GM20000 (cell line): Measurements from ENCODE around the gene KARS1.

Experiments used
- DNase-seq: peaks from one replicate; pipeline ENCODE4 v3.0.0; 2012; ENCODE audit warnings: low spot score
- TF ChIP-seq, protein P1 (sequence below): IDR thresholded peaks from 2 replicates; pipeline ENCODE4 v1.5.1; 2012; ENCODE audit warnings: mild to moderate bottlenecking, control low read depth; ENCODE audit errors: extremely low read depth, missing control alignments

The KARS1 gene

DNA sequence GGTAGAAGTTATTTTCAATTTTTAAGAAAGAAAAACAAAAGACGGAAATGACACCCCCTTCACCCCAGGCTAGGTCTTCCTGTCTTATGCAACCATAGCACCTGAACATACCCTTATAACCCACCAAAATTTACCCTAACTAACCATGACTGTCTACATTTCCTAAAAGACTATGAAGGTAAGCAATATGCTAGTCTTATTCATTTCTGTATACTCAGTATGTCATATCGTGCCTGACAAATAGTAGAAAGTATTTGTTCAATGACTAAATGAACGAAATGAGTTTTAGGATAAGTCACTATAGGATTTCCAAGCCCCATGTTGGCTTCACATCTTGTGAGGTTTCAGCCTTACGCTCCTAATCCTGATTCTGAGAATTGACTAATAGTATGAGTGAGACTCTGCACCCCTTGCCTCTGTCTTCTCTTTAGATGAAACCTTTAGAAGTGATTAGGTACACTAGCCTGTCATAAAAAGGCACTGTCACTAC is 30.9 kb downstream of the KARS1 start:
- TF ChIP-seq, protein P1, sequence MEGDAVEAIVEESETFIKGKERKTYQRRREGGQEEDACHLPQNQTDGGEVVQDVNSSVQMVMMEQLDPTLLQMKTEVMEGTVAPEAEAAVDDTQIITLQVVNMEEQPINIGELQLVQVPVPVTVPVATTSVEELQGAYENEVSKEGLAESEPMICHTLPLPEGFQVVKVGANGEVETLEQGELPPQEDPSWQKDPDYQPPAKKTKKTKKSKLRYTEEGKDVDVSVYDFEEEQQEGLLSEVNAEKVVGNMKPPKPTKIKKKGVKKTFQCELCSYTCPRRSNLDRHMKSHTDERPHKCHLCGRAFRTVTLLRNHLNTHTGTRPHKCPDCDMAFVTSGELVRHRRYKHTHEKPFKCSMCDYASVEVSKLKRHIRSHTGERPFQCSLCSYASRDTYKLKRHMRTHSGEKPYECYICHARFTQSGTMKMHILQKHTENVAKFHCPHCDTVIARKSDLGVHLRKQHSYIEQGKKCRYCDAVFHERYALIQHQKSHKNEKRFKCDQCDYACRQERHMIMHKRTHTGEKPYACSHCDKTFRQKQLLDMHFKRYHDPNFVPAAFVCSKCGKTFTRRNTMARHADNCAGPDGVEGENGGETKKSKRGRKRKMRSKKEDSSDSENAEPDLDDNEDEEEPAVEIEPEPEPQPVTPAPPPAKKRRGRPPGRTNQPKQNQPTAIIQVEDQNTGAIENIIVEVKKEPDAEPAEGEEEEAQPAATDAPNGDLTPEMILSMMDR, result no peak
- no peak for DNase-seq

DNA sequence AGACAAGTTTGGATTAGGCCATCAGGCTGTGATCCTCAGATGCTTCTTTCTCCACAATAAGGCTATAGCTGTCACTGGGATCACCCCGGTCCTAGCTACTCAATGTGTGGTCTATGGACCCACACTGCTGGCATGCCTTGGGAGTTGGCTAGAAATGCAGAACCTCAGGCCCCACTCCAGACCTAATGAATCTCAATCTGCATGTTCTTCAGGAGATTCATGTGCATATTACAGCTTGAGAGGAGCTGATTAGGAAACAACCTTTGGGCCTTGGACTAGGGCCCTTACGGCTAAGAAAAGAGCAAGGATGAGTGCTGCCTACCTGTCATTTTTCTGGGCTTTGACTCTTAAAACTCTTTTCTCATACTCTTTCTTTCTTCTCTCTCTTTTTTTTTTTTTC is 31.8 kb downstream of the KARS1 start:
- TF ChIP-seq, protein P1, result no peak
- DNase-seq, result no peak

DNA sequence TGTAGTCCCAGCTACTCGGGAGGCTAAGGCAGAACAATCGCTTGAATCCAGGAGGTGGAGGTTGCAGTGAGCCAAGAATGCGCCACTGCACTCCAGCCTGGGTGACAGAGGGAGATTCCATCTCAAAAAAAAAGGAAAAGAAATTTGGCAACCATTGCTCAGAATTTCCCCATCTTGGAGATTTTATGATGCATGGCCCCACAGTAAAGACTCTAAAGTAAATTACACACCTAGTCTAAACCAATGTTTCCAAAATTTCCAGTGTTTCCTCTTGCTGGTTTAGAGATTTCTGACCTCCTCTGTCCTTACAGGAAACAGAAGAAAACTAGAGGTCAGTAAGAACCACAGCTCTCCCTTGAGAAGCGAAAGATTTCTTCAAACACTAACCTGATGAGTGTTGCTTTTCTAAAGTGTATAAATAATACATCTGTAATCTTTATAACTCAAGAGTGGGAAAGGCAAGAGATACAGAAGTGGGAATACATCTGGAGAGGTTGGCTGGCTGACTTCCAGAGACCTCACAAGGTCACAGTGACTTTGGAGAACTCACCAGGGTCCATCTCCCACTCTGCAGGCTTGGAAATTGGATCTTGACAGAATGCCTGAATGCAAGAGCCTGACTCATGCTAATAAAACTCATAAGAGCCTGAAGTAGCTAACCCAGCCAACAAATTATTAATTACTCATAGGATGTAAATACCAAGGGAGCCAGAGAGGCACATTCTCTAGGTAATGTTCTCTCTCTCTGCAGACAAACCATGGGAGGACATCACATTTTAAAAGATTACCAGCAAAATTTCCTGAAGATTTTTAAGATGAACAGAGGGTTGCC is 33.2 kb downstream of the KARS1 start:
- no peak for DNase-seq
- TF ChIP-seq, protein P1, result no peak

DNA sequence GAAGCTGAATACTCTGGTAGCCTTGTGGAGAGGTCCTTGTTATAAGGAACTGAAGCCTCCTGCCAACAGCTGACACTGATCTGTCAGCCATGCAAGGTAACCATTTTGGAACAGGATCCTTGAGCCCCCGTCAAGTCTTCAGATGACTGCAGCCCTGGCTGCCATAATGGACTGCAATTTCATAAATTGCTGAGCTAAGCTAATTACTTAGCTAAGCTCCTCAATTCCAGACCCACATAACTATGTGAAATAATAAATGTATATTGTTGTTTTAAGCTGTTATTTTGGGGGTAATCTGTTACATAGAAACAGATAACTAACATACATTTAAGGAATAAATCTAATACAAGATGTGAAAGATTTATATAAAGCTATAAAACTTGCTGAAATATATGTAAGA is 41.0 kb downstream of the KARS1 start:
- TF ChIP-seq, protein P1, result no peak
- DNase-seq, result no peak

DNA sequence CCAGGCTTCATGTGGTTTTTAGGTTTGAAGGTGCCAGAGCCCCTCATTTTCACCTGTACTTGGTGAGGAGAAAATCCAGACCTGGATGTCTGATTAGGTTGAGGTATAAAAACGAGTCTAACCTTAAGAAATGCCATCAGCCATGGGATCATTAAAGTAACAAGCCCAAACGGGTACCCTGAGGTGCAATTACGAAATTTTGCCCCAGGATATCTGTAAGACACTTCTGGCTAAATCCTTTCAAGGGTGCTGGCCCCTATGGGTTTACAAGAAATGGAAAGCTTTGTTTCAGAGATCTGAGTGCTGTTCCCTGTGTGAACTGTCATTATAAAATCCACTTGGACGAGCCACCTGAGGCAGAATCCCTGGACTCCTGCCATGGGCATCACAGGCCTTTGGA is 44.2 kb downstream of the KARS1 start:
- no peak for DNase-seq
- TF ChIP-seq, protein P1, result no peak

DNA sequence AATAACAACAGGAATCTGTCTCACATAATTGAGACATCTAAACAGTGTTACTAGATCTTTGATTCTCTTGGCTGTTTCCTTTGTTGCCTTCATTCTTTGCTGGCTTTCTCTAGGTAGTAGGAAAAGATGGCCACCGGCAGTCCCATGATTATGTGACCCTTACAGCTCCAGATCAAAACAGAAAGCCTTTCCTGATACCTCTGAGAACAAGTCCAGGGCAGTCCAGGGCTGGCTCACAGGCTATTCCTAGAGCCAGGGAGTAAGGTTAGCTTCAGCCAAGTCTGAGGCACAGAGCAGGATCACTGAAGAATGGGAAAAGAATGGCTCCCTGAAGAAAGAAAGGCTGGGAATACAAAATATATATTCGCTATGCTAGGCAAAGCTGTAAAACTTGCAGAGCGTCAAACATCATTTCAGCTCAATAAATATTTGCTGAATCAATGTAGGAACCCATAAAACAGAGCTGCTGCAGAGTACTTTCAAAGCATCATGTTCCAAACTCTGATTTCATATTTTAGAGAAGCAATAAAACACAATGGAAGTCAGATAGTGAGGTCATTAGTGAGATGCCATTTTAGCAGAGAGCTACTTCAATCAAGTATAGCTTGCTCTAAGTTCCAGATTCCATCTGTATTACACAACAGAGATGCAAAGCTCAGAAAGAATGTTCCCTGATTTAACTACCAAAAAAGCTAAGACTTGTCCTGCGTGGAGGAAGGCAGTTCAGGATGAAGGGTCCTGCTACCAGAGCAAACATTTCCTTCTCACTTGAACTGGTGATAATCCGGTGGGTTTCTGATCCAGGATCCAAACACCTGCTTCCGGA is 47.8 kb downstream of the KARS1 start:
- TF ChIP-seq, protein P1, result no peak
- no peak for DNase-seq
